Right ventricle myocardium inferior (tissue), 1 donor: ENCODE data around the gene TUBB2B. TPM values are rescaled to one million over a fixed set of nuclear protein-coding genes. Genes with fewer than 3 reads are reported as not detected.

Experiments
- total RNA-seq: library from RNA; stranded (reverse); fragmentation: NEBNext Ultra II Directional; extraction: Animal tissue kit (Norgen Biotek cat#: 25700); gene quantifications from one replicate; pipeline ENCODE4 v1.2.1, GENCODE V29; 2021
- donor health status: DM: no; HTN: yes; CAD: no; lungs with severe emphysema.

The TUBB2B gene
- total RNA-seq, 1 donor from 2014 or later, result 0.97 TPM

Other genes with a start within 250 kb of the TUBB2B start
- 57.5 TPM for gene NQO2, start 227.8 kb downstream of the TUBB2B start, total RNA-seq
- gene RIPK1, start 159.2 kb downstream of the TUBB2B start, total RNA-seq, result 6.9 TPM
- 19.0 TPM for gene BPHL, start 108.9 kb downstream of the TUBB2B start, total RNA-seq
- 25.0 TPM for gene TUBB2A, start 70.1 kb downstream of the TUBB2B start, total RNA-seq
- gene PSMG4, start 31.3 kb upstream of the TUBB2B start, total RNA-seq, result 9.1 TPM
- gene SLC22A23, start 229.4 kb upstream of the TUBB2B start, total RNA-seq, result 5.6 TPM